Measurements from ENCODE around the gene ADSS1.

DNA sequence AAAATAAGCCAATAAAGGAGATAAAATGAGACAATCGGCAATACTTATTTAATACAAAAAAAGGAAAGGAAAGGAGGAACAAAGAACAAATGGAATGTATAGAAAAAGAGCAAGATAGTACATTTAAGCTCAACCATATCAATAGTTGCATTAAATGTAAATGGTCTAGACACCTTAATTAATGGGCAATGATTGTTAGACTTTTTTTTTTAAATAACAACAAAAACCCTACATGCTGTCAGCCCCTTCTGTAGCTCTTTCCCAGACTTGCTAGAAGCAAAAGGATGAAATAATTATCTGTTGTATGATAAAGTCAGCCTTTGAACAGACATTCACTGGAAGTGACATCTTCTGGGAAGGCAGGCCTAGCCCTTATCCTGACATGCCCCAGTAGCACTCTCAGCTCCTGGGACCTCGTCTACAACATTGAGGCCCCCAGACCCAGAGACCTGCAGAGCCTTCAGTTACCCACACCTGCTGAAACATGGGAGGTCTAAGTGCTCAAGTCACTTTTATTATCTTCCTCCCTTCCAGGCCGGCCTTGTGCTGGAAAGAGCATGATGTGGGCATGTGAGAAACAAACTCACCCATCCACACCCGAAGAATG is 42.3 kb downstream of the ADSS1 start:
- TF ChIP-seq, protein P1, sequence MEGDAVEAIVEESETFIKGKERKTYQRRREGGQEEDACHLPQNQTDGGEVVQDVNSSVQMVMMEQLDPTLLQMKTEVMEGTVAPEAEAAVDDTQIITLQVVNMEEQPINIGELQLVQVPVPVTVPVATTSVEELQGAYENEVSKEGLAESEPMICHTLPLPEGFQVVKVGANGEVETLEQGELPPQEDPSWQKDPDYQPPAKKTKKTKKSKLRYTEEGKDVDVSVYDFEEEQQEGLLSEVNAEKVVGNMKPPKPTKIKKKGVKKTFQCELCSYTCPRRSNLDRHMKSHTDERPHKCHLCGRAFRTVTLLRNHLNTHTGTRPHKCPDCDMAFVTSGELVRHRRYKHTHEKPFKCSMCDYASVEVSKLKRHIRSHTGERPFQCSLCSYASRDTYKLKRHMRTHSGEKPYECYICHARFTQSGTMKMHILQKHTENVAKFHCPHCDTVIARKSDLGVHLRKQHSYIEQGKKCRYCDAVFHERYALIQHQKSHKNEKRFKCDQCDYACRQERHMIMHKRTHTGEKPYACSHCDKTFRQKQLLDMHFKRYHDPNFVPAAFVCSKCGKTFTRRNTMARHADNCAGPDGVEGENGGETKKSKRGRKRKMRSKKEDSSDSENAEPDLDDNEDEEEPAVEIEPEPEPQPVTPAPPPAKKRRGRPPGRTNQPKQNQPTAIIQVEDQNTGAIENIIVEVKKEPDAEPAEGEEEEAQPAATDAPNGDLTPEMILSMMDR (IDR thresholded peaks at IDR 0.05; ENCODE audit: poor library complexity), result no peak
- no peak for TF ChIP-seq EZH2 (IDR thresholded peaks at IDR 0.05; ENCODE audit: borderline replicate concordance)

Measured in hepatocyte (in vitro differentiated cells).